OCI-LY1 (cell line): ENCODE measurements around the gene IFIH1.

ENCODE experiments used
- CTCF ChIP-seq: fragments of 200-600 bp; sonication (generic), shearing (Covaris generic); IDR thresholded peaks from 2 replicates; pipeline ENCODE4 v1.5.1; 2017; ENCODE audit warnings: mild to moderate bottlenecking, antibody characterized with exemption, low read length, moderate library complexity, mixed read lengths
- EZH2 ChIP-seq: fragments of 200-600 bp; sonication (generic), shearing (Covaris generic); IDR thresholded peaks from 2 replicates; pipeline ENCODE4 v1.8.0; 2017; ENCODE audit warnings: borderline replicate concordance, mixed run types, mild to moderate bottlenecking, antibody characterized with exemption, low read length, moderate library complexity, mixed read lengths

GRCh38 chr2:162293122-162293786 is 25.2 kb downstream of the IFIH1 start:
- TF ChIP-seq CTCF (no peak), EZH2 (no peak)
